ENCODE results near the gene RXYLT1.

Gene RXYLT1

GRCh38 chr12:63843254-63843720 is 63.6 kb downstream of the RXYLT1 start:
- Histone ChIP-seq H3K36me3 (replicated peaks) (no peaks in the 10 kb centered on the region), H3K4me3 (ENCODE audit: low read depth, low read length) (peak overlapping the region; percentile 96), H3K27ac (no peak overlapping the region), H3K27me3 (replicated peaks) (no peaks in the 10 kb centered on the region)
- TF ChIP-seq CTCF (IDR thresholded peaks at IDR 0.05; ENCODE audit: low read depth, low read length, missing control alignments), result no peak
- no peak for DNase-seq
- in situ Hi-C loops (cut with HindIII; ENCODE audit: low pct_ligation_motif_present, low sequenced_read_pairs), result loop anchor here (25.0 kb wide), 1 partner anchor 394 kb away; no protein-coding TSS in a partner anchor

- Histone ChIP-seq H3K4me3 (ENCODE audit: low read depth, low read length) (peak overlapping the region; percentile 96), H3K27me3 (replicated peaks) (no peaks in the 10 kb centered on the region), H3K27ac (peak overlapping the region; percentile 74), H3K36me3 (replicated peaks) (no peaks in the 10 kb centered on the region)
- DNase-seq, result peak; percentile 88
- TF ChIP-seq CTCF (IDR thresholded peaks at IDR 0.05; ENCODE audit: low read depth, low read length, missing control alignments), result peak; percentile 77
- in situ Hi-C loops (cut with HindIII; ENCODE audit: low pct_ligation_motif_present, low sequenced_read_pairs), result loop anchor here (25.0 kb wide), 1 partner anchor 393 kb away; no protein-coding TSS in a partner anchor
These were observed 64.1 kb downstream of the RXYLT1 start for GRCh38 chr12:63843721-63844390.

GRCh38 chr12:63844391-63845341 is 65.0 kb downstream of the RXYLT1 start, which contains the start of gene SRGAP1:
Gene SRGAP1 (plus strand): TSS chr12:63844700. CDS start chr12:63844817, 117 bp downstream.
- H3K27me3 ChIP-seq (replicated peaks), result no peaks in the 10 kb centered on the region
- peak; percentile 35 for TF ChIP-seq CTCF (IDR thresholded peaks at IDR 0.05; ENCODE audit: low read depth, low read length, missing control alignments)
- H3K27ac ChIP-seq, result peak within 1 kb of the TSS; percentile 74
- H3K4me3 ChIP-seq (ENCODE audit: low read depth, low read length), result peak within 1 kb of the TSS; percentile 96
- in situ Hi-C loops (cut with HindIII; ENCODE audit: low pct_ligation_motif_present, low sequenced_read_pairs), result loop anchor here (25.0 kb wide), 1 partner anchor 393 kb away; no protein-coding TSS in a partner anchor
- DNase-seq, result peak; percentile 60
- no peaks in the 10 kb centered on the region for H3K36me3 ChIP-seq (replicated peaks)

- Histone ChIP-seq H3K27me3 (replicated peaks) (no peaks in the 10 kb centered on the region), H3K27ac (no peak overlapping the region), H3K4me3 (ENCODE audit: low read depth, low read length) (peak overlapping the region; percentile 96), H3K36me3 (replicated peaks) (no peaks in the 10 kb centered on the region)
- in situ Hi-C loops (cut with HindIII; ENCODE audit: low pct_ligation_motif_present, low sequenced_read_pairs), result loop anchor here (25.0 kb wide), 1 partner anchor 392 kb away; no protein-coding TSS in a partner anchor
- DNase-seq, result peak; percentile 34
- TF ChIP-seq CTCF (IDR thresholded peaks at IDR 0.05; ENCODE audit: low read depth, low read length, missing control alignments), result no peak
These were observed 66.0 kb downstream of the RXYLT1 start for GRCh38 chr12:63845726-63846125.

GRCh38 chr12:63846238-63846967 is 66.7 kb downstream of the RXYLT1 start:
- H3K4me3 ChIP-seq (ENCODE audit: low read depth, low read length), result peak overlapping the region; percentile 96

More at GRCh38 chr12:63846238-63846967, 66.7 kb downstream of the RXYLT1 start:
- in situ Hi-C loops (cut with HindIII; ENCODE audit: low pct_ligation_motif_present, low sequenced_read_pairs), result loop anchor here (25.0 kb wide), 1 partner anchor 391 kb away; no protein-coding TSS in a partner anchor
- peak; percentile 24 for TF ChIP-seq CTCF (IDR thresholded peaks at IDR 0.05; ENCODE audit: low read depth, low read length, missing control alignments)
- H3K27me3 ChIP-seq (replicated peaks), result no peaks in the 10 kb centered on the region
- DNase-seq, result no peak
- H3K27ac ChIP-seq, result no peak overlapping the region
- no peaks in the 10 kb centered on the region for H3K36me3 ChIP-seq (replicated peaks)

All from brain microvascular endothelial cell (primary cell).